DOHH2 (cell line): ENCODE data around the gene STARD10.

Experiments used
- EZH2phosphoT487 ChIP-seq: fragments of 200-600 bp; sonication (generic); IDR thresholded peaks from 2 replicates; pipeline ENCODE4 v1.6.1; 2017; ENCODE audit warnings: borderline replicate concordance, mild to moderate bottlenecking, antibody characterized with exemption, low read length, moderate library complexity, mixed read lengths
- TF ChIP-seq, protein P1 (sequence below): fragments of 200-600 bp; sonication (generic); IDR thresholded peaks from one replicate; pipeline ENCODE4 v1.5.1; 2014; ENCODE audit warnings: antibody characterized with exemption, mild to moderate bottlenecking, low read depth, low read length; ENCODE audit not compliant: poor library complexity, severe bottlenecking

DNA sequence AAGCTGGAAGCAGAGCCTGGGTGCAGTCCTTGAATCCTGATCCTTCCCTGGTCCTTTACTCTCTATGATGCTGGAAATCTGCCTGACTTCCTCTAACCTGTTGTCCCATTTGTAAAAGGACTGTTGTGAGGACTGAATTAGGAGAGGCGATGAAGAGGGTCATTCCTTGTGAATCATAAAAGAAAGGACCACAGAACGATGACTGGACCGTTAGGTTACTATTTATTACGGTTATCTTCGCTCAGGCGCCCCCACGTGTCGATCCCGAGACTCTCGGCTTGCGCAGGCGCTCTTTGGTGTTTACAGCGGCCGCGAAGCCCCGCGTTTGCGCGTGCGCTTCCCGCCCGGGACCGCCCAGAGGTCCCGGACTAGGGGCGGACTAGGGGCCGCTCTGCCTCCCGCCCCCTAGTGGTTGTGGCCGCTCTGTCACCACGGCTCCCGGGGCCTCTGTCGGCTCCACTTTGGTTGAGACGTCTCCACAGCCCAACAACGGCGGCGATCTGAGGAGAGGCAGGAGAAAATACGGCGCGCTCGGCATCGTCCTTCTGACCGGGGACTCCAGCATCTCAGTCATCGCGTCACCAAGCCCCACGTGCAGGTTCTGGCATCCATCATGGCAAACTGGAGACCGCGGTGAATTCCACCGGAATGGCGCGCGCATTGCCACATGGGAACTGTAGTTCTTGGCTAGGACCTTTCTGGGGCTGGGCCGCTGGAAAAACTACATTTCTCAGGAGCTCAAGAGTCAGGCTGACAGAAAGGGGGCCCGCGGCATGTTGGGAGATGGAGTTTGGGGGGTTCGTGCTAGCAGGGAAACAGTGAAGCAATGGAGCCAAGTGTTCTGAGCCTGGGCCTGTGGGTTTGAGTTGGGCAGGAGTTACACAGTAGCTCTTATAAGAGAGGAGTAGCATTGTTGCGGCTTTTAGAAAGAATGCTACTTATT lies at the start of gene STARD10:
- no peak for TF ChIP-seq EZH2phosphoT487
- TF ChIP-seq, protein P1, sequence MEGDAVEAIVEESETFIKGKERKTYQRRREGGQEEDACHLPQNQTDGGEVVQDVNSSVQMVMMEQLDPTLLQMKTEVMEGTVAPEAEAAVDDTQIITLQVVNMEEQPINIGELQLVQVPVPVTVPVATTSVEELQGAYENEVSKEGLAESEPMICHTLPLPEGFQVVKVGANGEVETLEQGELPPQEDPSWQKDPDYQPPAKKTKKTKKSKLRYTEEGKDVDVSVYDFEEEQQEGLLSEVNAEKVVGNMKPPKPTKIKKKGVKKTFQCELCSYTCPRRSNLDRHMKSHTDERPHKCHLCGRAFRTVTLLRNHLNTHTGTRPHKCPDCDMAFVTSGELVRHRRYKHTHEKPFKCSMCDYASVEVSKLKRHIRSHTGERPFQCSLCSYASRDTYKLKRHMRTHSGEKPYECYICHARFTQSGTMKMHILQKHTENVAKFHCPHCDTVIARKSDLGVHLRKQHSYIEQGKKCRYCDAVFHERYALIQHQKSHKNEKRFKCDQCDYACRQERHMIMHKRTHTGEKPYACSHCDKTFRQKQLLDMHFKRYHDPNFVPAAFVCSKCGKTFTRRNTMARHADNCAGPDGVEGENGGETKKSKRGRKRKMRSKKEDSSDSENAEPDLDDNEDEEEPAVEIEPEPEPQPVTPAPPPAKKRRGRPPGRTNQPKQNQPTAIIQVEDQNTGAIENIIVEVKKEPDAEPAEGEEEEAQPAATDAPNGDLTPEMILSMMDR = peak; percentile 99
